ENCODE data around the gene TANGO2. TPM values are rescaled to one million over a fixed set of nuclear protein-coding genes. Genes with fewer than 3 reads are reported as not detected.

Gene TANGO2
- total RNA-seq, 2 experiments from 2014 or later = 16.5 to 21.5 TPM

DNA sequence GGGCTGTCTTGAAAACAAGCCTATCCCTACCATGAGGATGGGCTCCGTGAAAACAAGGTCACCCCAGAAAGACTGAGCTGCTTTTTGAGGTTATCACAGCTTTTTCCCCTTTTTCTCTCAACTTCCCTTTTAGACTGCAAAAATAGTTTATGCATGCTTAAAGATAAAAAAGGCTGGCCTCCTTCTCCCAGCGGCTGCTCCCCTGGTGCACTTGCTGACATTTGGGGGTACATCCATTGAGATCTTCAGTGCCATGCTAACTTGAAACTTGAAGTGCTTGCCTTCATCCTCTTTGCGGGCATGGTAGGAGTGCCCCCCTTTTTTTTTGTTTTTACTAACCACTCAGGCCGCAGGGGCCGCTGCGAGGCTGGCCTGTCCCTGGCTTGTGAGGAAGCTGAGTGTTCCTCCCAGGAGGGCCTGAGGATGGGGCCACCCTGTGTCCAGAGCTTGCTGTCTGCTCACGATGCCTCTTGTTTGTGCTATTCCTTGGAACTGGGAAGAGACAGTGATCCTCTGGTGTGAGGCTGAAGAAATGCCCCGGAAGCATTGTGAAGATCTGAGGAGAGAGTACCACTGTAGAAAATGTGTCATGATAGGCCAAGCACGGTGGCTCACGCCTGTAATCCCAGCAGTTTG lies 2.2 kb downstream of the TANGO2 start:
- no peak for DNase-seq
- Mint-ChIP-seq H3K9me3 (no peaks in the 10 kb centered on the region), H3K27ac (no peak overlapping the region), H3K4me3 (no peak overlapping the region), H3K27me3 (peaks cover 6% of the 10 kb centered on the region), H3K36me3 (no peaks in the 10 kb centered on the region), H3K4me1 (peaks cover 24% of the 10 kb centered on the region)

DNA sequence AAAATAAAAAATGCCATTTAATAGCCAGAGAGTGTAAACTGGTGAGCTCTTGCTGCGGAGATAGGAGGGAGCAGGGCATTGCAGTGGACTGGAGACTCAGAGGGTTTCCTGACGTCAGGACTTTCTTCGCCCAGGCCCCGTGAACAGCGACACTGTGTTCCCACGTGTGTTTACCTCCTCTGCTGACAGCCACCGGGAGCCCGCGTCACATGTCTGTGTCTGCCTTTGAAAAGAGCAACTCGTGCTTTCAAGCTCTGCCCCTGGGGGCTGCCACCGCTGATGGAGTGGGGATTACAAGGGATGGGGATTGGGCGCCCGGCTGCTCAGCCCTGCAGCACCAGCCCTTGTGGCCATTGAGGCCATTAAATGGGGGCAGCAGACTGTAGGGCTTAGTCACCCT lies 3.3 kb downstream of the TANGO2 start:
- Mint-ChIP-seq H3K27me3 (peaks cover 2% of the 10 kb centered on the region), H3K27ac (no peak overlapping the region), H3K4me3 (no peak overlapping the region), H3K4me1 (peaks cover 25% of the 10 kb centered on the region), H3K36me3 (no peaks in the 10 kb centered on the region), H3K9me3 (no peaks in the 10 kb centered on the region)
- DNase-seq = no peak

DNA sequence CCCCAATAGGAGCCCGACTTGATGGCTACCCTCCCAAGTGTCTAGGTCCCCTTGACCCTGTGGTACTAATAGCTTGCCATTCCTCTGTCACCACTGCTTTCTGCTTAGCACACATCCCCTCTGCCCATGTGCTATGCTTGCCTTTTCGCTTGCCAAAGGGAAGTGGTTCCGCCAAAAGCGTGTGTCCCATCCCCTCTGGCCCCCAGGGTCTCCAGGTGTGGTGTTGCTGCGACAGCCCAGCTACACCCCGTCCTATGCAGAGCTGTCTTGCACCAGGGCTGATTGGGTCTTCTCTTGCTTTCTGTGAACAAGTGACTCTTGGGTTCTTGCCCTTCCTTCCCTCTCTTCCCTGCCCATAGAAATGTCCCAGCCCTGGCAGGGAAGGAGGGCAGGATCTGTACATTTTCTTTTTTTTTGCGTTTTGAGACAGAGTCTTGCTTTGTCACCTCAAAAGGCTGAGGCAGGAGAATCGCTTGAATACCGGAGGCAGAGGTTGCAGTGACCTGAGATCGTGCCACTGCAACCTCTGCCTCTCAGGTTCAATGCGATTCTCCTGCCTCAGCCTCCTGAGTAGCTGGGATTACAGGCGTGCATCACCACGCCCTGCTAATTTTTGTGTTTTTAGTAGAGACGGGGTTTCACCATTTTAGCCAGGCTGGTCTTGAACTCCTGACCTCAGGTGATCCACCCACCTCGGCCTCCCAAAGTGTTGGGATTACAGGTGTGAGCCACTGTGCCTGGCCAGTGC lies 3.9 kb downstream of the TANGO2 start:
- no peak overlapping the region for H3K4me3 Mint-ChIP-seq
- no peak for DNase-seq
- H3K4me1 Mint-ChIP-seq = peaks cover 25% of the 10 kb centered on the region
- no peak overlapping the region for H3K27ac Mint-ChIP-seq
- no peaks in the 10 kb centered on the region for H3K9me3 Mint-ChIP-seq
- no peaks in the 10 kb centered on the region for H3K36me3 Mint-ChIP-seq
- H3K27me3 Mint-ChIP-seq = peaks cover 2% of the 10 kb centered on the region

DNA sequence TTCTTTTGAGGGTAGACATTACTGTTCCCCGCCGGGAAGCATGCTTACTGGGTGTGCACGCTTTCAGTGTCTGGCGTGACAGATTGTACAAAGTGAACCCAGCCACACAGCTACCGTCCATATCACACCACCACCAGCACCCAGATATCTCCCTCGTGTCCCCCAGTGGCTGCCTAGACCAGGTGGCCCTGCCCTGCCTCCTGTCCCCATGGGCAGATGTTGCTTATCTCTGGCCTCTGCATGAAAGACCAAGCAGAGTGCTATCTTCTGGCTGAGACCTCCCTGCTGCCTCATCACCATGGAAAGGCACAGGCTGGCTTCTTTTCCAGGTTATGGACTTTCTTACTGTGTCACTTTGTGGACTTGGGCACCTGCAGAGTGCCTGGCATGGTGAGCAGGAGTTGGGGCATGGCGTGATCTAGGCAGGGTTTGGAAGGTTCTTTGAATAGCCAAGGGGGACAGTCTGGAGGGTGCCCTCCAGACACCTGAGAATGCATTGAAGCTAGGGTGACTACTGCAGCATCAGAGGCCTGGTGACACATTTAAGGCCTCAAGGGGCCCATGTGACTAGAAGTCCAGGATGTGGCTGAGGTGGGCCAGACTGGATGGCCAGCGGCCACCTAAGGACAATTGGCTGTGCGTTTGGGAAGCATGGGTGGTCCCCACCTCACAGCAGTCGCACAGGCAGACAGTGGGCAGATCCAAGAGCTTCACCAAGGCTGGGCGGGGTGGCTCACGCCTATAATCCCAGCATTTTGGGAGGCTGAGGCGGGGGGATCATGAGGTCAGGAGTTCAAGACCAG lies 4.7 kb downstream of the TANGO2 start:
- H3K27me3 Mint-ChIP-seq = no peaks in the 10 kb centered on the region
- H3K4me1 Mint-ChIP-seq = peaks cover 20% of the 10 kb centered on the region
- H3K27ac Mint-ChIP-seq = no peak overlapping the region
- no peak for DNase-seq
- no peaks in the 10 kb centered on the region for H3K9me3 Mint-ChIP-seq
- no peaks in the 10 kb centered on the region for H3K36me3 Mint-ChIP-seq
- H3K4me3 Mint-ChIP-seq = no peak overlapping the region

DNA sequence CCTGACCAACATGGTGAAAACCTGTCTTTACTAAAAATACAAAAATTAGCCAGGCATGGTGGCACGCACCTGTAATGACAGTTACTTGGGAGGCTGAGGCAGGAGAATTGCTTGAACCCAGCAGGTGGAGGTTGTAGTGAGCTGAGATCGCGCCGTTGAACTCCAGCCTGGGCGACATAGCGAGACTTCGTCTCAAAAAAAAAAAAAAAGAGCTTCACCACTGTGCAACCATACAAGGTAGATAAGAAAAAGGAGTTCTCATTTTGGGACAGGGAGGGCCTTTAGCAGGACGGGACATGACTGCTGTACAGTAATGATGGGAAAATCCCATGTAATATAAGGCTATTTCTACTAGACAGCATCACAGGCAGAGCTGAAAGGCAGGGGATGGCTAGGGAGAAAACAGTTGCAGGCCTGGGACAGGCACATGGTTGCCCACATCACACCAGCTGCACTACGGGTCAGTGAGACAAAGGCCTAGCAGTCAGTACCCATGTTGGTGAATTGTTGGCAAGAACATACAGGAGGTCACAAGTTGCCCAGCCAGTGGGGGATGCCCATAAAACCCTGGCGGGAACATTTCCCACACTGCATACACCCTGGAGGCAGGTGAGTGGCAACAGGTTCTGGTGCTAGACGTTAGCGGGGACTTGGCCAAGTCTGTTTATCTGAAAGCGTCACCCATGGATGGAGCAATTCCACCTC lies 5.4 kb downstream of the TANGO2 start:
- Mint-ChIP-seq H3K27ac (no peak overlapping the region), H3K36me3 (no peaks in the 10 kb centered on the region), H3K4me3 (no peak overlapping the region), H3K9me3 (no peaks in the 10 kb centered on the region), H3K4me1 (peaks cover 19% of the 10 kb centered on the region), H3K27me3 (no peaks in the 10 kb centered on the region)
- no peak for DNase-seq

DNA sequence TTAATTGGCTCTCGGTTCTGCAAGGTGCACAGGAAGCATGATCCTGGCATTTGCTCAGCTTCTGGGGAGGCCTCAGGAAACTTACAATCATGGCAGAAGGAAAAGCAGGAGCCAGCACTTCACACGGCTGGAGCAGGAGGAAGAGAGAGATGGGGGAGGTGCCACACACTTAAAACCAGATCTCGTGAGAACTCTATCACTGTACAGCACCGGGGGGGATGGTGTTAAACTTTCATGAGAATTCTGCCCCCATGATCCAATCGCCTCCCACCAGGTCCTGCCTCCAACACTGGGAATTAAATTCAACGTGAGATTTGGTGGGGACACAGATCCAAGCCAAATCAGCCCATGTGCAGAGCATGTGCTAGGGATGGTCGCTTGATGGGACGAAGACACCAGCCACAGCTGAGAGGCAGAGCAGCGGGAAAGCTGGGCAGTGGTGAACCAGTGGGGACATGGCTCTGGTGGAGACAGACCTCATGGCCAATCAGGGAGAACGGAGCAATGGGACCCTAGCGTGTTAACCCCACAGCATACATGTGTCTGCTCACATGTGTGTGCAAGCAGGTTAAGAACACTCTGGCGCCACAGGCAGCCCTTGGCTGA lies 6.2 kb downstream of the TANGO2 start:
- H3K4me3 Mint-ChIP-seq = no peak overlapping the region
- H3K4me1 Mint-ChIP-seq = peaks cover 18% of the 10 kb centered on the region

DNA sequence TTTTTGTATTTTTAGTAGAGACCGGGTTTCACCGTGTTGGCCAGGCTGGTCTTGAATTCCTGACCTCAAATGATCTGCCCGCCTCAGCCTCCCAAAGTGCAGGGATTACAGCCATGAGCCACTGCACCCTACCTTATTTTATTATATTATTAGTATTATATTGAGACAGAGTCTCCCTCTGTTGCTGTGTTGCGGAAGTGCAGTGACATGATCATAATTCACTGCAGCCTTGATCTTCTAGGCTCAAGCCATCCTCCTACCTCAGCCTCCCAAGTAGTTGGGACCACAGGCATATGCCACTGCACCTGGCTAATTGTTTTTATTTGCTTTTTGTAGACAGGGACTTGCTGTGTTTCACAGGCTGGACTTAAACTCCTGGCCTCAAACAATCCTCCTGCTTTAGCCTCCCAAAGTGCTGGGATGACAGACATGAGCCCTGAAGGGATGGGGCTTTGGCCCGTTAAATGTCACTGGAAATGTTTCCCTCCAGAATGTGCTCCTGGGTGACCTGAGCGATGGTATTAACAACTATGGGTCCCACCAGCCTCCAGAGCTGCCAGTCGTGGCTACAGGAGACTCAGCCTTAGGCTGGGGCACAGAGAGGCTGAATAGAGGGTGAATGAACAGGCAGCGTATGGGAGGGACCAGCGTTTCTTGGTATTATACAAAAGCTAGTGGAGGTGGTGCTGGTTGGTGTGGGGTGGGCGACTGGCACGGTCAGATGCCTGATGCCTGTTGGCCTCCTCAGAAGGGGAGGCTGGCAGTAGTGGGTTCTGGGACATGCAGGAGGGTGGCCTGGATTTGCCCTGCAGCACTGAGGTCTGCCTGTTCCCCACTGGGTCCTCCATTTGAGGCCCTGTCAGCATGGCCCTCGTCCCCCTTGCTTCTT lies 7.3 kb downstream of the TANGO2 start:
- no peaks in the 10 kb centered on the region for H3K36me3 Mint-ChIP-seq
- H3K4me3 Mint-ChIP-seq = no peak overlapping the region
- H3K27me3 Mint-ChIP-seq = no peaks in the 10 kb centered on the region
- H3K9me3 Mint-ChIP-seq = no peaks in the 10 kb centered on the region
- H3K27ac Mint-ChIP-seq = no peak overlapping the region
- no peak for DNase-seq
- H3K4me1 Mint-ChIP-seq = peaks cover 8% of the 10 kb centered on the region

More for the DNA sequence above, 6.2 kb downstream of the TANGO2 start:
- DNase-seq = no peak
- Mint-ChIP-seq H3K9me3 (no peaks in the 10 kb centered on the region), H3K27me3 (no peaks in the 10 kb centered on the region), H3K27ac (no peak overlapping the region), H3K36me3 (no peaks in the 10 kb centered on the region)

DNA sequence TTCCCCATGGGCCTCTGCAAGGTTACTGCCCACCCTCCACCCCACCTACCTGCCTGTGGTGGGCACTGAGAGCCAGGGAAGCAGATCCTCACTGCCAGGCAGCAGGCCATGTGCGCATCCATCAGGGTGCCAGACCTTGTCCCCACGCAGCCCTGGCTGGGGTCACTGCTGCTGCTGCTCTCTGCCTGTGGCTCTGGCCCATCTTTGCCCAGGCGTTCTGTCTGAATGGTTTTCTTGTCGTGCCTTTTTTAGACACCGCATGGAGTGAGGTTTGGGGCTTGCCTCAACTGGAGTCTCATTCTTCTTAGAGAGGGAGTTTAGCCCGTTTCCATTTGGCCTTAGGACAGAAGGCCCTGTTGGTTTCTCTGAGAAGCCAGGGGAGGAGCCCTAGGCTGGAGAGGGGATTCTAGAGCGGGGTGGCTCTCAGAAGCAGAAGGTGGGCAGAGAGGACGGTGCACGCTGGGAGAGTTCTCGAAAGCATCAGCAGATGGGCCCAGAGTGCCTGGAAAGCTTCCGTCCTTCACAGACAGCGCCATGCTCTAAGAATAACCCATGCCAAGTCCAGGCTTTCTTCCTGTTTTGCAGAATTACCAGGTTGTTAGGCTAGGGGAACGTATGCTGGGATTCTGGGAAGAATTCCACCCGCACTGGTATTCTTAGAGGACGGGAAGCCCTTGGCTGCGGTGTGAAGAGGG lies 8.1 kb downstream of the TANGO2 start:
- DNase-seq = no peak
- Mint-ChIP-seq H3K4me1 (peaks cover 5% of the 10 kb centered on the region), H3K36me3 (no peaks in the 10 kb centered on the region), H3K27me3 (no peaks in the 10 kb centered on the region), H3K4me3 (no peak overlapping the region), H3K9me3 (no peaks in the 10 kb centered on the region), H3K27ac (no peak overlapping the region)

DNA sequence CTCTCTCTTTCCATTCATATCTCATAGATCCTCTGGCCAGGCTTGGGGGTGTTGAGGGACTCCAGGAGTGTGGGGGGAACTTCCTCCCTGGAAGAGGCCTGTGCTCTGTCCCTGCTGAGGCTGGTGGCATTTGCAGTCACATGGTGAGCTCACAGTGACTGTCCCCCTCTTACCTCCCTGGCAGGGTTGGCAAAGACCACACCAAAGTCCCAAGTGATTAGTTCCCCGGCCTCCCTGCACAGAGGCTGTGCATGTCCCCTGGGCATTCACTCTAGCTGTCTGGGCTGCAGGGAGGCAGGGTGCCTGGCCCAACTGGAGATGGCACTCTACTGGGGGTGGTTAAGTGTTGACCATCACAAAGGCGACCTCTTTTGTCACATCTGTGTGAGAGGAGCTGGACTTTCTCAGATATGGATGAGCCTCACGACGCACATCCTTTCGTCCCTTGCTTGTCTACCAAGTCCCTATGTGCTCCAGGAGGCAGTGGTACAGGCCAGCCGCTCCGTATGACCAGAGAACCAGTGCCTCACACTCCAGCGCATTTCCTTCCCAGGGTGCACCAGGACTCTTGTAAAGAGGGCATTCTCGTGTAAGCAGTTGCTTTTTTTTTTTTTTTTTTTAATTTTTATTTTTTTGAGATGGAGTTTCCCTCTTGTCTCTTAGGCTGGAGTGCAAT lies 8.8 kb downstream of the TANGO2 start:
- no peak overlapping the region for H3K4me3 Mint-ChIP-seq
- no peaks in the 10 kb centered on the region for H3K36me3 Mint-ChIP-seq
- H3K27me3 Mint-ChIP-seq = no peaks in the 10 kb centered on the region
- no peaks in the 10 kb centered on the region for H3K9me3 Mint-ChIP-seq
- H3K4me1 Mint-ChIP-seq = peaks cover 5% of the 10 kb centered on the region
- DNase-seq = no peak
- H3K27ac Mint-ChIP-seq = no peak overlapping the region

DNA sequence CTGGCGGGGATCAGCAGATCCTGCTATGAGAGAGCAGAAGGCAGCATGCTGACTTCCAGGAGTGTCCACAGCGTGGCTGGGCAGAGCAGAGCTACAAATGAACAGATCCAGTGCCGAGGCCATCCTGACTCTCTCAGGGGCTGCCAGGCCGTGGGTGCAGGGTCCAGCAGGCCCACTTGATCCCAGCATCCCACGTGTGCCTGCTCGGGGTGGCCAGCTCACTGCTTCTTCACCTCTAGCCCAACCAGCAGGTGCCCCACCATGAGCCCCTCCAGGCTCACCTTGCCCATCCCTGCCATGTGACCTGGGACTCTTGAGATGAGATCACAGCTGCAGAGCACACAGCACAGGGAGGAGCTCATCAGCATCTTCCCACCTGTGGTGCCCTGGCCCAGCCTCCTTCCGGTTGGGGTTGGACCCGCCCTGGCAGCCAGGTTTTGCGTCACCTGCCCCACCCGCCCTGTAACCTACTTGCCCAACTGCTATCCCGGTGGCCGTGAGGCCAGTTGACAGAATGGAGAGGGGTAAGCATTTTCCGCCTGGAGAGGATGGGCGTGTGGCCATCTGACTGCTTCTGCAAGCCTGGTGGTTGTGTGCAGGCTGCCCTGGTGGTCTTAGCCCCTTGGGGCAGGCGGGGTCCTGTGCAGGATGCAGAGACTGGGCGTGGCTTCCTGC lies 11.0 kb downstream of the TANGO2 start:
- Mint-ChIP-seq H3K36me3 (no peaks in the 10 kb centered on the region), H3K27ac (no peak overlapping the region), H3K27me3 (no peaks in the 10 kb centered on the region), H3K9me3 (no peaks in the 10 kb centered on the region), H3K4me1 (peaks cover 4% of the 10 kb centered on the region), H3K4me3 (no peak overlapping the region)
- DNase-seq = no peak

DNA sequence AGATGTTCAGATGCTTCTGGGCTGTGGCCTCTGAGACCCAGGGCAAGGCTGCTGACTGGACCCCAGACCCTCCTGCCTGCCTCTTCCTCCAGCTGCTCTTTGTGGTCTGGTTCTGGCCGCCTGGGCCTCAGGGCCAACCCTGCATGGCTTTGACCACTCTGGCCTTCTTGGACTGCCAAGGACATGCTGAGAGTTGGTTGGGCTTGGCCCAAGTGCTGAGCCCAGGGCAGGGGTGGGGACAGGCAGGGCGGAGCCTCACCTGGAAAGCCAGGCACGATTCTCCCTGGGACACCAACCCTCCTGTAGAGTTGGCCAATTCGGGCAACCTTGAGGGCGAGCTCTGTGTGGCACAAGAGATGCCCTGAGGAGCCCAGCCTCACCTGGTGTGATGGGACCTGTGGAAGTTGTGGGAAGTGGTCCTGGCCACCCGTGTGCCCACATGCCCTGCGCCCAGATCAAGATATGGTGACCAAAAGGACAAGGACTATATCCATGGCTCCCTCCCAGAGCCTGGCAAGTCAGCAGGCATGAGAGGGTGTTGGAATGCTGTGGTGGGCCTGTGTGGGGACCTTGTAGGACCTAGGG lies 11.6 kb downstream of the TANGO2 start:
- no peak for DNase-seq
- Mint-ChIP-seq H3K27ac (no peak overlapping the region), H3K9me3 (no peaks in the 10 kb centered on the region), H3K27me3 (no peaks in the 10 kb centered on the region), H3K36me3 (no peaks in the 10 kb centered on the region), H3K4me1 (peaks cover 4% of the 10 kb centered on the region), H3K4me3 (no peak overlapping the region)

DNA sequence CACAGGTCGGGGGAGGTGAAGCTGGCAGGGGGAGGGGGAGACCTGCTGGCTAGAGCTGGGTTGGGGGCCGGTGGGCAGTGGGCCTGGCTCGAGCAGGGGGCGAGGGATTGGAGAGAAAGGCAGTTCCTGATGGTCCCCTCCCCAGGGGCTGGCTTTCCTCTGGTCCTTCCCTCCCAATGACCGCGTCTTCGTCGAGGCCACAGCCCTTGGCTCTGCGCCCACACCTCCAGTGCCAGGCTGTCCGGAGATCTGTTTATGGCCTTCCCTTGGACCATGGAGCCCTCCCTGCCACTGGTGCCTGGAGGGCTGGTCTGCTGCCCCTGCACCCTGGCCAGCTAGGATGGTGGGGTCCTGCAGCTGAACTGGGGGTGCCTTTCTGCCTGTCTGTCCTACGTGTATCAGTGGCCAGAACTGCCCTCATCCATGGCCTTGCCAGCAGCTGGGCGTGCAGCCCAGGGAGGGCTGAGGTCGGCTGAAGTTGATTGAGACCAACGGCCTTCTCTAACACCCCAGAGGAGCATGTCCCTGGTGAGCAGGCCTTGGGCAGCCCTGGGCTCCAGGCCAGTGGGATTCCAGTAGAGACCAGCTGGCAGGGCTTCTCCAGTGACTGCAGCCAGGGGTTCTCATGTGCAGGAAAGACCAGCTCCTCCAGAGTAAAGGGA lies 12.3 kb downstream of the TANGO2 start:
- H3K36me3 Mint-ChIP-seq = no peaks in the 10 kb centered on the region
- H3K27ac Mint-ChIP-seq = no peak overlapping the region
- H3K4me1 Mint-ChIP-seq = peaks cover 4% of the 10 kb centered on the region
- no peak for DNase-seq
- H3K9me3 Mint-ChIP-seq = no peaks in the 10 kb centered on the region
- no peak overlapping the region for H3K4me3 Mint-ChIP-seq
- no peaks in the 10 kb centered on the region for H3K27me3 Mint-ChIP-seq
